GM21737 (cell line): Measurements from ENCODE around the gene PUS7L.

ENCODE experiments used
- ATAC-seq: cut with Tn5 transposase; IDR thresholded peaks from one replicate; pipeline ENCODE4 v1.9.1; 2021; ENCODE audit warnings: mild to moderate bottlenecking, moderate library complexity; ENCODE audit not compliant: unreplicated experiment

The PUS7L gene

DNA sequence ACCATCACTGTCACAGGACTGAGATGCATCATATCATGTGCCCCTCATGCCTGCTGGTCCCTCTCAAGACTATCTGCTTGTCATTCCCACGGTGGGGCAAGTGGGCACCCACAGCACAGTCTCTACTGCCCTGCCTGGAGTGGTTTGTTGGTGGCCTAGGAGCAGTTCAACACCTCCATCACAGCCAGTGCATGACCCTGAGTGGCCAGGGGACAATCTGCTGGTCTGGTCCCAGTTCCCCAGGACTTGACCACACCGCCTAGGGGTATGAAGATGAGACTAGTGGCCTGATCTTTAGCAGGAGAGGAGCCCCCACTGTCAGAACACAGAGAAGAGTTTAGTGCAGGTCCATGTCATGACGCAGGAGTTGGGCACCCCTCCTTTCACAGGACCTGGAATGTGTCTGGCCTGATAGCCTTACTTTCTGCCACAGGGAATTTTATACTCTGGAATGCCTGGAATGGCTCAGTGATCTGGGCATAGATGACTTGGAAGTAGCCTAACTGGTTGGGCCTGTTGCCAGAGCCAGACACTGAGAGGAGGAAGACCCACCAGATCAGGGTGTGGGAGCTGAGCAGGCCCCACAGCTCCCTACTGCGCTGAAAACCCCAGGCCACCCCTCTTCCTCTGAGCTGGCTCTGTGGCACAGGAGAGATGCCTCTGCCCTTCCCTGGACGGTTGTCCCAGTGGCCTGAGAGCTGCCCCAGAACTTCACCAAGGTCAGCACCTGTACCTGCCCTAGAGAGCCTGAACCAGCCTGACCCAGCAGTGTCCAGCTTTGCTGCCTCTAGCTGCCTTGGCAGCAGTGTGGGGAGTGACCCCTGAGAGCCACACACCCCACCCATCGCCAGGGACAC, 83.3 kb downstream of the PUS7L start:
- ATAC-seq, result no peak

DNA sequence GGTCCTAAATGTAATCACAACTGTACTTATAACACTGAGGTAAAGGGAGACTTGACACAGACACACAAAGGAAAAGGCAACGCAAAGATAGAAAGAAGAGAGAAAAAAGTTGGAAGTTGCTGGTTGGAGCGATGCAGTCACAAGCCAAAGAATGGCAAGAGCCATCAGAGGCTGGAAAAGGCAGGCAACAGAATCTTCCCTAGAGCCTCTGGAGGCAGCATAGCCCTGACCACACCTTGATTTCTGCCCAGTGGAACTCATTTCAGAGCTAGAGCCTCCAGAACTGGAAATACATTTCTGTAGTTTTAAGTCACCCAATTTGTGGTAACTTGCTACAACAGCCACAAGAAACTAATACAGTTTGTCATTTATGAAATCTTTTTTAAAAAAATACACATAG, 89.2 kb downstream of the PUS7L start:
- no peak for ATAC-seq
